Retina (tissue), 1 donor: ENCODE results near the gene ONECUT1.

Experiments
- DNase-seq: peaks from one replicate; pipeline ENCODE4 v3.0.0-alpha.2; 2016

ONECUT1 gene

DNA sequence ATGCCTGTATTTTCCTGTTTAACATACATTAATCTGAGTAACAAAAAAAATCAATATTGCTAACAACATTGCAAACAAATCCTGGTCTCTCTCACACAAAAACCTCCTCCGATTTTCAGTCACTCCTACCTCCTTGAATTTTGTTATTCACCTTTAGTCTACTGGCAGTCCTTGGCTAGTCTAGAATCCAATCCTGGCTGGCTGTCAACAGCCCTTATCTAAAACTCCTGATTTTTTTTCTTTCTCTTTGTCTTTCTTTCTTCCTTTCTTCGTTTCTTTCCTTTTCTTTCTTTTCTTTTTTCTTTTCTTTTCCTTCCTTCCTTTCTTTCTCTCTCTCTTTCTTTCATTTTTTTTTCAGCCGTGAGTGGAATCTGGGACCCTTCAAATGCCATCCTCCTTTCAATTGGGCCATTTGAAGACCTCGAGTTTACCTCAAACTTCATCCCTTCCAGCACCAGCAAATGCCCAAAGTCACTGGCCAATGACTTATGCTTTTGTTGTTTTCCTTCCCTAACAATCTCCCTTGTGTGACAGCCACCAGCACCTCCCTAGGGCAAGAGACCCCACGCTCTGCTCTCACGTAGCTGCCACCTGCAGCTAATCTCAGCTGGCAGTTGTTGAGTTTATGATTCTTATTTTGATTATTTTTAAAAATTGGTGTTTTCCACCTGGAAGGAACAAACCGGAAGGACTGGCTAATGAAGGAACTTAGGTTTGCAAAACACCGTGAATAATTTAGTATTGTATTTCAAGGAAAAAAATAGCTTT lies 6.8 kb upstream of the ONECUT1 start:
- DNase-seq = peak; percentile 57

GRCh38 chr15:52796228-52796521 lies 6.0 kb upstream of the ONECUT1 start:
- DNase-seq = peak; percentile 37

- DNase-seq = peak; percentile 43
These were observed 5.5 kb upstream of the ONECUT1 start for GRCh38 chr15:52795464-52796227.

GRCh38 chr15:52794665-52795463 lies 4.7 kb upstream of the ONECUT1 start:
- DNase-seq = peak; percentile 66

DNA sequence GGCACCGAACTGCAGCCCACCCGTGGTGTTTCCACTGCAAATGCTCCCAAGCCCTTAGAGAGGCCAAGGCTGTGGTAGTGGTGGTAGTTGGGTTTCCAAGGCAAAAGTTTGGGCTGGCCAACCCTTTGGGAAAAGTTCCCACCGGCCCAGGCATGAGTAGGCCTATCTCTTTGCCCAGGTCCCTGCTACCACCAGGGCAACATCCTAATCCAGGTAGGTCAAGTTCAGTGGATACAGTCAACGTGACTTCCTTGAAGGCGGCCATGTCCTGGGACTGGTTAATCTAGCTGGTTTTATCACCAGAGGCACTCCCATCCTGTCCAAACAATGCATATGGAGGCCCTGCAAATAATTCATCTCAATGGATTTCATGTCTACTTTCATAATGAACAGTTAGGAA lies 1.6 kb upstream of the ONECUT1 start:
- no peak for DNase-seq

DNA sequence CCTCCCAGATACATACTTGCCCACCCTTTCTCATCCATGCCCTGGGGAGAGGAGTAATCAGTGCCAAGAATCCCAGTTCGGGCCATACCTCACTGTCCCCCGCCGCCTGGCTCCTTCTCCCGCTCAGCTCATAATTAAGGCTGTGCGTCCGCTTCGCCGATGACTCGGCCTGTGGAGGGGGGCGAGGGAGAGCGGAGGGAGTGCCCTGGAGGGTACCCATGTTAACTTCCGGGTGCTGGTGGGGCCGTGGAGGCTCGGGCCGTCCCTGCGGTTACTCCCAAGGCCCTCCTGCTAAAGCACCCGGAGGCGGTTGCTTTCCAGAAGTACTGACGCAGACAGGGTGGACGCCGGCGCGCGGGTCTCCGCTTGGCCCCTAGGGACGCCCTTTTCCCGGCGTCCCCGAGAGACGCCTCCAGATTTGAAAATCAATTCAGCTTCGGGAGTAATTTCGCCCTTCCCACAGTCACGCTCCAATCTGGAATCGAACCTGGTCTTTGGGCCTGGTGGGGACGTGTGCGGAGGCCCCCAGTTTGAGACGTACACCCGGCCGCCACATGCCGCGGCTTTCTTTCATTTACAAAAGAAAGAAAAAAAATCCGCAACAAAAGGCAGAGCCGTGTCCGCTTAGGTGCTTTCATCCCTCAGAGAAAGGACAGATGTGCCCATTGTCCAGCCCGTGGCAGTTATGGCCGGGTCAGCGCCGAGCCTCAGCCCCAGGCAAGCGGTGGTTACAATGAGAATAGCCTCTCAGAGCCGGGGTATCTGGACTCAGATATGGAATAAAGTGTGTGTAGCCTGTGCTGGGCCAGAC lies 1.0 kb upstream of the ONECUT1 start:
- peak; percentile 87 for DNase-seq

GRCh38 chr15:52789601-52790168 lies 451 bp downstream of the ONECUT1 start:
- peak; percentile 90 for DNase-seq

DNA sequence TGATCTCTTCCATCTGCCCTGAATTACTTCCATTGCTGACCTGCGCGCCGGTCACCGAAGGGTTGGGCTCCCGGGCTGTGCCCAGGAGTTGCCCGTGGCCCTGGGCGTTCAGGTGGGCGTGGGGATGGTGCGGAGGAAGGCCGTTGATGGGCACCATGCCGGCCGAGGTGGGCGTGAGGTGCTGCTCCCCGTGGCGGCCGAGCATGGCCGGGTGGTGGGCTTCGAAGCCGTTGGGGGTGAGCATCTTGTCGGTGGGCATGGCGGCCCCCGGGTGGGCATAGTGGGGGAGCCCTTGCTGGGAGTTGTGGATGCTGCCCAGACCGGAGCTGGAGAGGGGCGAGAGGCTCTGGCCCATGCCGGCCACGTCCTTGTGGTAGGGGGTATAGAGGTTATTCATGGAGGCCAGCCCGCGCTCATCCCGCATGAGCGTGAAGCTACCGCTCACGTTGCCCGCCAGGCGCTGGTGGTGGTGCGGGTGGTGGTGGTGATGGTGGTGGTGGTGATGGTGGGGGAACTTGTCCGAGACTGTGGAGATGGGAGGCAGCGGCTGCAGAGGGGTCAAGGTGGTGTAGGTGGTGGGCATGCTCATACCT lies 1.0 kb downstream of the ONECUT1 start:
- peak; percentile 67 for DNase-seq

GRCh38 chr15:52788099-52788986 lies 1.8 kb downstream of the ONECUT1 start:
- peak; percentile 63 for DNase-seq

- DNase-seq = peak; percentile 69
These were observed 2.5 kb downstream of the ONECUT1 start for GRCh38 chr15:52787549-52788098.

GRCh38 chr15:52787123-52787503 lies 3.0 kb downstream of the ONECUT1 start:
- DNase-seq = peak; percentile 76

DNA sequence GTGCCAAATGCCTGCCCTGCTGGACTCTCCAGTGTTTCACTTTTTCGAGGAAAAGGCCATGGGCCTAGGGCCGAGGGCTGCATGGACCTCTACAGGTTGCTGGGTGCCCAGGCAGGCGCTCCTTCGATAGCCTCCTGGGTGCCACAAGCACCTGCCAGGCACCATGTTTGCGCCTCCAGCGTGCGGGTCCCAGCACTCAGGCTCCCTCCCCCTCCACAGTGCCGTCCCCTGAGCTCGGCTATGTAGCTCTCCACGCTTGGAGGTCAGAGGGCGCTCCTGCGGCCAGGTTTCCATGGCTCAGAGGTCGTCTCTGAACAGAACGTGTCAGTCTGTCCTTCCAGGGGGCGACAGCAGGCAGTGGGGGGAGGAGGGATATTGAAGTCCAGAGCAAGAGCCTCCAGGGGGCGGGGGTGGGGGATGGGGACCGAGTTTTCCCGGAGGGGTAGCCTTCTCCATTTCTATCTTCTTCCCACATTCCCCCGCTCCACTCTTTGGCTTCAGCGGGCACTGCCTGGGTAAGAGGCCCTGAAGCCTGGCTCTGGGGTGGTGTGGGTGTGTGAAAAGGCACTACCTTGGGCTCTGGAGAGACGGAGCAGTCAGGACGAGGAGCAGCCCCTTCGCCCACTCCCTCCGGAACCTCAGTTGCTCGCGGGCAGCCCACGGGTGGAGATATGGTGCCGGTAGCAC lies 3.6 kb downstream of the ONECUT1 start:
- DNase-seq = peak; percentile 65

GRCh38 chr15:52785672-52786406 lies 4.3 kb downstream of the ONECUT1 start:
- no peak for DNase-seq

GRCh38 chr15:52784799-52785671 lies 5.1 kb downstream of the ONECUT1 start:
- DNase-seq = peak; percentile 86

- peak; percentile 91 for DNase-seq
These were observed 6.0 kb downstream of the ONECUT1 start for GRCh38 chr15:52783929-52784798.

DNA sequence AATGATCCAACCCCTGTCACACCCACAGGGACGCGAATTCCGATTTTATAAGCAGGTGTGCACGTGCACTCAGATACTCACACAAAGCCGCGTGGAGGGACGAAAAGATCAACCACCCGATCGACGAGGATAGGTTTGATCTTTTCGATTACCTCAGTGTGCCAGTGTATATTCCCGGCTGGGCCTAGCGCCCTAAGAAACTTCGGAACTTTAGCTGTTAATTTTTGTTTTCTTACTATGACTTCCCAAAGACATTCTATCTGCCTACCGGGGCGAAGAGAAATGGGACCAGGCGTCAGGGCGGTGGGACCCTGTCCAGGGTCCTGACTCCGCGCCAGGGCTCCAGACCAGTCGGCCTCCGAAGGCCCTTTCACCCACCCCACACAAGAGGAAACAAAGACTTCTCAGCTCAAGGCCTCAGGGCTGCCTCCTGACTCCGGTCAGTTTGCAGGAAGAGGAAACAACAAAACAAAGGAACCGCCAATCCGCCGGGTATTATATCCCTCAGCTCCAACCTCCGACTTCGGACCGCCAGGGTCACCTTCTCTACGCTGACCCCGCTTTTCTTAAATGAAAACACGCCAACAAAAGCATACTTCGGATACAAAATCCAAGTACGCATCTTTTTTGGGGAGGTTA lies 6.8 kb downstream of the ONECUT1 start:
- peak; percentile 84 for DNase-seq

DNA sequence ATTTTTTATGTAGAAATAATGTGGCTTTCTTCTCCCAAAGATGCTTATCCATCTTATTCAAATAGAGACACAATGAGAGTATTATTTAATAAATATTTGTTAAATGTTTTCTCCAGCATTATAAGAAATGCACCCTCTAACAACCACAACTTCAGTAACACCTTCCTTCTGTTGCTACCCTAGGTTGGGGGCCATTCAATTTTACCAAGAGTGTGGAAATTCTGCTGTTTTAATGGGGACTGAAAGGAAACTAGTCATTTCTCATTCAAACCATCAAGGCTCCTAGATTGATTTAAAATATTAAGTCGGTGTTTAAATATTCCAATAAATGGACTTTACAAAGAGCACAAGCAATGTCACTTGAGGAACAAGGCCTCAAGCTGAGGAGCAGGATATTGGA lies 7.6 kb downstream of the ONECUT1 start:
- DNase-seq = peak; percentile 38
